Endothelial cell (in vitro differentiated cells): ENCODE measurements around the gene MYH7. TPM values are rescaled to one million over a fixed set of nuclear protein-coding genes. Genes with fewer than 3 reads are reported as not detected.

Source experiments
- DNase-seq: peaks from one replicate; pipeline ENCODE4 v3.0.0; 2021; ENCODE audit warnings: low spot score
- H3K27ac Mint-ChIP-seq: one replicate; pipeline ENCODE4 v1.8.0; 2021; ENCODE audit warnings: mixed read lengths, inconsistent platforms; ENCODE audit not compliant: unreplicated experiment
- H3K27me3 Mint-ChIP-seq: one replicate; pipeline ENCODE4 v1.8.0; 2021; ENCODE audit warnings: mild to moderate bottlenecking, moderate library complexity, mixed read lengths, inconsistent platforms; ENCODE audit not compliant: unreplicated experiment
- H3K36me3 Mint-ChIP-seq: one replicate; pipeline ENCODE4 v1.8.0; 2021; ENCODE audit warnings: mild to moderate bottlenecking, low read depth, mixed read lengths, inconsistent platforms; ENCODE audit not compliant: unreplicated experiment
- H3K4me1 Mint-ChIP-seq: one replicate; pipeline ENCODE4 v1.8.0; 2021; ENCODE audit warnings: mild to moderate bottlenecking, mixed read lengths, inconsistent platforms; ENCODE audit not compliant: unreplicated experiment
- H3K4me3 Mint-ChIP-seq: one replicate; pipeline ENCODE4 v1.8.0; 2021; ENCODE audit warnings: mild to moderate bottlenecking, mixed read lengths, inconsistent platforms; ENCODE audit not compliant: unreplicated experiment
- H3K9me3 Mint-ChIP-seq: one replicate; pipeline ENCODE4 v1.8.0; 2021; ENCODE audit warnings: mixed read lengths, inconsistent platforms; ENCODE audit not compliant: unreplicated experiment
- total RNA-seq: library from RNA; stranded (reverse); fragmentation: NEBNext Ultra II Directional; extraction: Animal tissue kit (Norgen Biotek cat#: 25700); gene quantifications from one replicate; pipeline ENCODE4 v1.2.1, GENCODE V29; 2021; ENCODE audit not compliant: unreplicated experiment
- TF ChIP-seq, protein P1 (sequence below): fragments of 200-600 bp; sonication (generic); IDR thresholded peaks from one replicate; pipeline ENCODE4 v1.5.0; 2021; ENCODE audit warnings: antibody characterized with exemption; ENCODE audit not compliant: unreplicated experiment

MYH7 gene
- total RNA-seq, 1 donor from 2014 or later, result 0.18 TPM

DNA sequence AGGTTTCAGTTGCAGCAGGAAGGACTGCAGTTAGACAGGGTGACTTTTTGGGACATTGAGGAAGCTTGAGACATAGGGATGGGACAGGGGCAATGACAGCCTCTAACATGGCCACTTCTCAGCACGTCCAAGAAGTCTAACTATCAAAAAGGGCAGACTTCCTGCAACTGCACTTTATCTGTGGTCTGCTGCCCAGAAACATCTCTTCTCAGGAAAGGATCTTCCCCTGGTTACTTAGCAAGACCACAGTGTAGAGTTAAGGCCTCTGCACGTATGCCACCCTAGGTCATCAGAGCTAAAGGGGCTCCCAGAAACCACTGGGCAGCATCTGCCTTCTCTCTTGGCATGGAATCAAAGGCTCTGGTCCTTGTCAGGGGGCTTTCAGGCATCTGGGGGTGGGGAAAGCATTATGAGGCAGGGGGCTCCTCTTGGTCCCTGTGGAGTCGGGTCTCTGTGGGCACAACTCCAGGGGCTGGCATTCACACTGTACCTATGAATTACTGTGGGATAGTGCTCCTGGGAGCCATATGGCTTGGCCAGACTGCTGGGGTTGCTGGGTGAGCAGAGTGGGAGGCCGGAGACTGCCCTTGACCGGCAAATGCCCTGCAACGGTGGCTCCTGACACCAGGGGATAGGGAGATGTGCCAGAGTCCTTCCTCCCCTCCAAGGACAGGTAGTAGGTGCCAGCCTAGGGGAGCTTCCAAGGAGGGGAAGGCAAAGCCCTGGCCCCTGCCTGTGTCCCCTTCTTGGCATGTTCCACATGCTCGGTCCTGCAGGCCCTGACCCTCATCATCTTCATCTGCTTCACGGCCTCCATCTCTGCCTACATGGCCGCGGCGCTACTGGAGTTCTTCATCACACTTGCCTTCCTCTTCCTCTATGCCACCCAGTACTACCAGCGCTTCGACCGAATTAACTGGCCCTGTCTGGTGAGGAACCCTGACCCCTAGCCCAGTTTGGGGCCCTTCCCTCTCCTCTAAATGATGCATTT is 57.6 kb downstream of the MYH7 start:
- Mint-ChIP-seq H3K4me1 (peaks cover 23% of the 10 kb centered on the region), H3K36me3 (no peaks in the 10 kb centered on the region), H3K27me3 (peaks cover 2% of the 10 kb centered on the region), H3K27ac (no peak overlapping the region), H3K9me3 (no peaks in the 10 kb centered on the region), H3K4me3 (no peak overlapping the region)
- TF ChIP-seq, protein P1, sequence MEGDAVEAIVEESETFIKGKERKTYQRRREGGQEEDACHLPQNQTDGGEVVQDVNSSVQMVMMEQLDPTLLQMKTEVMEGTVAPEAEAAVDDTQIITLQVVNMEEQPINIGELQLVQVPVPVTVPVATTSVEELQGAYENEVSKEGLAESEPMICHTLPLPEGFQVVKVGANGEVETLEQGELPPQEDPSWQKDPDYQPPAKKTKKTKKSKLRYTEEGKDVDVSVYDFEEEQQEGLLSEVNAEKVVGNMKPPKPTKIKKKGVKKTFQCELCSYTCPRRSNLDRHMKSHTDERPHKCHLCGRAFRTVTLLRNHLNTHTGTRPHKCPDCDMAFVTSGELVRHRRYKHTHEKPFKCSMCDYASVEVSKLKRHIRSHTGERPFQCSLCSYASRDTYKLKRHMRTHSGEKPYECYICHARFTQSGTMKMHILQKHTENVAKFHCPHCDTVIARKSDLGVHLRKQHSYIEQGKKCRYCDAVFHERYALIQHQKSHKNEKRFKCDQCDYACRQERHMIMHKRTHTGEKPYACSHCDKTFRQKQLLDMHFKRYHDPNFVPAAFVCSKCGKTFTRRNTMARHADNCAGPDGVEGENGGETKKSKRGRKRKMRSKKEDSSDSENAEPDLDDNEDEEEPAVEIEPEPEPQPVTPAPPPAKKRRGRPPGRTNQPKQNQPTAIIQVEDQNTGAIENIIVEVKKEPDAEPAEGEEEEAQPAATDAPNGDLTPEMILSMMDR, result no peak
- no peak for DNase-seq

DNA sequence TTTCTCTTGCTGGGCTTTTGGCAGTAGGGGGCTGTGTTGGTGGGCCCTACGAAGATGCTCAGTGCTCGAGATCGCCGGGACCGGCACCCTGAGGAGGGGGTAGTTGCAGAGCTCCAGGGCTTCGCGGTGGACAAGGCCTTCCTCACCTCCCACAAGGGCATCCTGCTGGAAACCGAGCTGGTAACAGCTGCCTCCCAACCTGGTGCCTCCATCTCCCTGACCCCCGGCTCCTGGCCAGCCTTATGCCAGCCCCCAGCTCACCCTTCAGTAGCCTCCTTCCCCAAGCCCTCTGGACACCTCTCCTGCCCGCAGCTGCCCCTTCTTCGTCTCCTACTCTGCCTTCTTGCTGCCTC is 58.3 kb downstream of the MYH7 start:
- Mint-ChIP-seq H3K4me1 (peaks cover 17% of the 10 kb centered on the region), H3K4me3 (no peak overlapping the region), H3K36me3 (no peaks in the 10 kb centered on the region), H3K27me3 (peaks cover 5% of the 10 kb centered on the region), H3K9me3 (no peaks in the 10 kb centered on the region), H3K27ac (no peak overlapping the region)
- TF ChIP-seq, protein P1, result no peak
- DNase-seq, result no peak

DNA sequence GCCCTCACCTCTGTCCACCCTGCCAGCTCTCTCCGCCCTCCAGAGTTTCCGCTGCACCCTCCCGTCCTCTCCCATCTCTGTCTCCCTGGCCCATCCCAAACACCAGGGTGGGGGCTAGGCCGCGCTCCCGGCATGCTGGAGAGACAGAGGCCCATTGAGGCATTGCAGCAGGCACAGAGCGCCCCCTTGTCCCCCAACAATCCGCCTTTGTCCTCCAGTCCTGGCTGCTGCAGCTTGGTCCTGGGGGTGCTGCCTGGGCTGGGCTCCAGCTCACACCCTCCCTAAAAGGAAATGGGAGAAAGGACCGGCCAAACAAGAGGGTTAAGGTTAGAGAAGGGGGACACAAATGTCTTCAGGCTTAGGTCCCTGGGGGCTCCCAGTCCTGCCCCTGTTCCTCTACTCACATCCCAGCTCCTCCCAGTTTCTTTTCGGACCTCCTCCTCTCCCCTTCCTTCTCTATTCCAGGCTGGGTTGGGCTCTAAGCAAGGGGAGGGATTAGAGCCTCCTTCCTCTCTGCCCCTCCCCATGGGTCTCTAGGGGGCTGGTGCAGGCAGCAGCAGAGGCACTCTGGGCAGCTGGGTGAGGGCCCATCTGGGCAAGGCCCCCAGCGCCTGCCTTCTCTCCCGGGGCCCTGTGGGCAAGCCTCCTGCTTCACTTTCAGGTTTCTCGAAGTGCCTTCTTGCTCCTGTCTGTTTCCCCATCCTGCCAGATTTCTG is 58.8 kb downstream of the MYH7 start, which contains the start of gene CMTM5:
Gene CMTM5, plus strand, starts transcription at position 565 of the 716 bp plus-strand sequence. CDS start 206 bp downstream, outside the sequence.
- peaks cover 7% of the 10 kb centered on the region for H3K27me3 Mint-ChIP-seq
- H3K4me1 Mint-ChIP-seq, result peaks cover 15% of the 10 kb centered on the region
- H3K36me3 Mint-ChIP-seq, result no peaks in the 10 kb centered on the region
- TF ChIP-seq, protein P1, result no peak
- no peaks in the 10 kb centered on the region for H3K9me3 Mint-ChIP-seq
- DNase-seq, result no peak
- no peak within 1 kb of the TSS for H3K27ac Mint-ChIP-seq
- H3K4me3 Mint-ChIP-seq, result no peak within 1 kb of the TSS

DNA sequence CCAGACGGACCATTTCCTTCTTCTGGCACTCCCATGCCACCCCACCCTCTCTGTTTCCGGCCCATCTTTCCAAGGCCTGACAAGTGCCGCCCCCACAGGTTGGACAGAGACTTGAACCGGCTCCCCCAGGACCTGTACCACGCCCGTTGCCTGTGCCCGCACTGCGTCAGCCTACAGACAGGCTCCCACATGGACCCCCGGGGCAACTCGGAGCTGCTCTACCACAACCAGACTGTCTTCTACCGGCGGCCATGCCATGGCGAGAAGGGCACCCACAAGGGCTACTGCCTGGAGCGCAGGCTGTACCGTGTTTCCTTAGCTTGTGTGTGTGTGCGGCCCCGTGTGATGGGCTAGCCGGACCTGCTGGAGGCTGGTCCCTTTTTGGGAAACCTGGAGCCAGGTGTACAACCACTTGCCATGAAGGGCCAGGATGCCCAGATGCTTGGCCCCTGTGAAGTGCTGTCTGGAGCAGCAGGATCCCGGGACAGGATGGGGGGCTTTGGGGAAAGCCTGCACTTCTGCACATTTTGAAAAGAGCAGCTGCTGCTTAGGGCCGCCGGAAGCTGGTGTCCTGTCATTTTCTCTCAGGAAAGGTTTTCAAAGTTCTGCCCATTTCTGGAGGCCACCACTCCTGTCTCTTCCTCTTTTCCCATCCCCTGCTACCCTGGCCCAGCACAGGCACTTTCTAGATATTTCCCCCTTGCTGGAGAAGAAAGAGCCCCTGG is 59.8 kb downstream of the MYH7 start:
- TF ChIP-seq, protein P1, result no peak
- peaks cover 7% of the 10 kb centered on the region for H3K27me3 Mint-ChIP-seq

More for the DNA sequence above, 59.8 kb downstream of the MYH7 start:
- no peak overlapping the region for H3K4me3 Mint-ChIP-seq
- no peaks in the 10 kb centered on the region for H3K36me3 Mint-ChIP-seq
- DNase-seq, result no peak
- H3K27ac Mint-ChIP-seq, result no peak overlapping the region
- H3K4me1 Mint-ChIP-seq, result peaks cover 8% of the 10 kb centered on the region
- no peaks in the 10 kb centered on the region for H3K9me3 Mint-ChIP-seq
